ENCODE measurements around the gene MMP1. TPM values are rescaled to one million over a fixed set of nuclear protein-coding genes. Genes with fewer than 3 reads are reported as not detected.

The MMP1 gene
- total RNA-seq, 4 donors from 2014 or later: not detected

GRCh38 chr11:102767800-102768199 lies 30.2 kb downstream of the MMP1 start:
- no peak for TF ChIP-seq POLR2A (IDR thresholded peaks at IDR 0.05)
- no peak for TF ChIP-seq CTCF (IDR thresholded peaks at IDR 0.05)
- intact Hi-C loops (cut with DNase I; ENCODE audit: low total_unique reads): no loop called here
- no peak overlapping the region for H3K4me3 ChIP-seq (ENCODE audit: low read depth, poor library complexity, severe bottlenecking)
- 70 to 74% methylated on average over 18 of the region's 18 CpGs for WGBS, 2 donors
- no peak for DNase-seq (ENCODE audit: low spot score in 2 of 2)

- 61 to 79% methylated on average over 2 of the region's 2 CpGs for WGBS, 2 donors
- TF ChIP-seq CTCF (IDR thresholded peaks at IDR 0.05) (no peak), POLR2A (IDR thresholded peaks at IDR 0.05) (no peak)
- no peak overlapping the region for H3K4me3 ChIP-seq (ENCODE audit: low read depth, poor library complexity, severe bottlenecking)
- no peak for DNase-seq (ENCODE audit: low spot score in 2 of 2)
- intact Hi-C loops (cut with DNase I; ENCODE audit: low total_unique reads): no loop called here
Measured at GRCh38 chr11:102763440-102763839, 34.5 kb downstream of the MMP1 start.

GRCh38 chr11:102762361-102762767 lies 35.6 kb downstream of the MMP1 start:
- no peak for TF ChIP-seq POLR2A (IDR thresholded peaks at IDR 0.05)
- no peak for TF ChIP-seq CTCF (IDR thresholded peaks at IDR 0.05)
- intact Hi-C loops (cut with DNase I; ENCODE audit: low total_unique reads): no loop called here
- no peak overlapping the region for H3K4me3 ChIP-seq (ENCODE audit: low read depth, poor library complexity, severe bottlenecking)
- no peak for DNase-seq (ENCODE audit: low spot score in 2 of 2)
- 44 to 53% methylated on average over 2 of the region's 2 CpGs for WGBS, 2 donors

GRCh38 chr11:102761646-102762238 lies 36.2 kb downstream of the MMP1 start:
- intact Hi-C loops (cut with DNase I; ENCODE audit: low total_unique reads): no loop called here
- no peak for DNase-seq (ENCODE audit: low spot score in 2 of 2)
- 71 to 82% methylated on average over 4 of the region's 4 CpGs for WGBS, 2 donors
- H3K4me3 ChIP-seq (ENCODE audit: low read depth, poor library complexity, severe bottlenecking): no peak overlapping the region
- TF ChIP-seq CTCF (IDR thresholded peaks at IDR 0.05) (no peak), POLR2A (IDR thresholded peaks at IDR 0.05) (no peak)

GRCh38 chr11:102760344-102761035 lies 37.5 kb downstream of the MMP1 start:
- H3K4me3 ChIP-seq (ENCODE audit: low read depth, poor library complexity, severe bottlenecking): no peak overlapping the region
- TF ChIP-seq POLR2A (IDR thresholded peaks at IDR 0.05): no peak
- TF ChIP-seq CTCF (IDR thresholded peaks at IDR 0.05): no peak
- 29 to 33% methylated on average over 4 of the region's 4 CpGs for WGBS, 2 donors
- intact Hi-C loops (cut with DNase I; ENCODE audit: low total_unique reads): no loop called here
- no peak for DNase-seq (ENCODE audit: low spot score in 2 of 2)
